HepG2 (cell line): ENCODE results near the gene AP4M1. TPM values are rescaled to one million over a fixed set of nuclear protein-coding genes. Genes with fewer than 3 reads are reported as not detected.

Experiments
- AHR ChIP-seq: IDR thresholded peaks from 2 replicates; pipeline ENCODE4 v1.6.1; 2018; ENCODE audit warnings: missing genetic modification reagents, missing compliant biosample characterization
- ATF4 ChIP-seq, 2 experiments: fragments of 450-650 bp in 1 of 2; sonication (generic) in 1 of 2; formaldehyde crosslinking; IDR thresholded peaks; 2 replicates each; pipeline versions ENCODE4 v1.5.0 to v1.8.0; 2020 to 2022; ENCODE audit warnings: mild to moderate bottlenecking in 1 of 2, missing genetic modification reagents in 1 of 2
- CCDC6 ChIP-seq: sonication (generic); formaldehyde crosslinking; IDR thresholded peaks from 2 replicates; pipeline ENCODE4 v1.8.1; 2022; ENCODE audit warnings: mild to moderate bottlenecking, missing genetic modification reagents, moderate library complexity
- CREM ChIP-seq, 2 experiments: sonication (generic) in 1 of 2; formaldehyde crosslinking in 1 of 2; IDR thresholded peaks; 2 replicates each; pipeline versions ENCODE4 v1.4.0 to v1.6.1; 2016 to 2020; ENCODE audit warnings: antibody characterized with exemption in 1 of 2, mild to moderate bottlenecking in 1 of 2, missing genetic modification reagents in 1 of 2
- FOXK1 ChIP-seq: sonication (generic); formaldehyde crosslinking; IDR thresholded peaks from 2 replicates; pipeline ENCODE4 v1.4.0; 2020; ENCODE audit warnings: low read depth, missing genetic modification reagents, borderline replicate concordance
- FOXK2 ChIP-seq: fragments of 450-650 bp; IDR thresholded peaks from 2 replicates; pipeline ENCODE4 v1.6.1; 2016
- HDAC1 ChIP-seq: sonication (generic); formaldehyde crosslinking; IDR thresholded peaks from 2 replicates; pipeline ENCODE4 v1.5.1; 2020; ENCODE audit warnings: mild to moderate bottlenecking, missing genetic modification reagents
- ISL2 ChIP-seq: sonication (generic); formaldehyde crosslinking; IDR thresholded peaks from 2 replicates; pipeline ENCODE4 v1.5.0; 2020; ENCODE audit warnings: missing genetic modification reagents
- MED8 ChIP-seq: sonication (generic); formaldehyde crosslinking; IDR thresholded peaks from 2 replicates; pipeline ENCODE4 v1.8.1; 2023; ENCODE audit warnings: mild to moderate bottlenecking, missing genetic modification reagents; ENCODE audit not compliant: insufficient replicate concordance
- MTA3 ChIP-seq: sonication (generic); formaldehyde crosslinking; IDR thresholded peaks from 2 replicates; pipeline ENCODE4 v1.4.0; 2020; ENCODE audit warnings: missing genetic modification reagents
- RCOR2 ChIP-seq: IDR thresholded peaks from 2 replicates; pipeline ENCODE4 v1.6.1; 2016; ENCODE audit warnings: missing biosample characterization, missing genetic modification reagents
- SNAI1 ChIP-seq: sonication (generic); formaldehyde crosslinking; IDR thresholded peaks from 2 replicates; pipeline ENCODE4 v1.5.0; 2020; ENCODE audit warnings: mild to moderate bottlenecking, missing genetic modification reagents, borderline replicate concordance
- THRA ChIP-seq: sonication (generic); formaldehyde crosslinking; IDR thresholded peaks from 2 replicates; pipeline ENCODE4 v1.4.0; 2020; ENCODE audit warnings: missing genetic modification reagents, borderline replicate concordance
- THYN1 ChIP-seq: sonication (generic); formaldehyde crosslinking; IDR thresholded peaks from 2 replicates; pipeline ENCODE4 v1.8.1; 2023; ENCODE audit warnings: low read depth, mild to moderate bottlenecking, moderate library complexity, missing genetic modification reagents, borderline replicate concordance
- TOPORS ChIP-seq: sonication (generic); formaldehyde crosslinking; IDR thresholded peaks from 2 replicates; pipeline ENCODE4 v1.8.0; 2023; ENCODE audit warnings: mild to moderate bottlenecking, missing genetic modification reagents
- ZNF124 ChIP-seq: sonication (generic); formaldehyde crosslinking; IDR thresholded peaks from 2 replicates; pipeline ENCODE4 v1.4.0; 2020; ENCODE audit warnings: missing genetic modification reagents
- ZNF17 ChIP-seq: sonication (generic); formaldehyde crosslinking; IDR thresholded peaks from 2 replicates; pipeline ENCODE4 v1.5.0; 2020; ENCODE audit warnings: mild to moderate bottlenecking, missing genetic modification reagents
- ZNF282 ChIP-seq: fragments of 450-650 bp; IDR thresholded peaks from 2 replicates; pipeline ENCODE4 v1.6.1; 2018; ENCODE audit not compliant: partially characterized antibody
- ZNF891 ChIP-seq: sonication (generic); formaldehyde crosslinking; IDR thresholded peaks from 2 replicates; pipeline ENCODE4 v1.5.0; 2020; ENCODE audit warnings: mild to moderate bottlenecking, missing genetic modification reagents
- ZSCAN30 ChIP-seq: sonication (generic); formaldehyde crosslinking; IDR thresholded peaks from 2 replicates; pipeline ENCODE4 v1.5.0; 2020; ENCODE audit warnings: mild to moderate bottlenecking, missing genetic modification reagents
- polyA plus RNA-seq, 8 experiments: library from polyadenylated mRNA; depleted of rRNA in 3 of 8; stranded (reverse) in 7 of 8; unstranded in 1 of 8; fragments of >200 nt; fragmentation: Illumina TruSeq in 4 of 8; extraction: Trizol in 4 of 8; gene quantifications; 2 replicates each; pipeline versions ENCODE4 v1.2.1 to v1.2.3, GENCODE V29; 2011 to 2016; ENCODE audit warnings: low read depth in 4 of 8, missing spikeins in 1 of 8, mixed read lengths in 1 of 8; ENCODE audit not compliant: insufficient read depth in 1 of 8
- total RNA-seq, 5 experiments: library from RNA; depleted of rRNA; stranded (reverse); fragments of >200 nt; fragmentation: Illumina TruSeq; extraction: Trizol; gene quantifications; 2 replicates each; pipeline ENCODE4 v1.2.3, GENCODE V29; 2016; ENCODE audit warnings: low read depth in 1 of 5
- TF ChIP-seq, protein P1 (sequence below): sonication (generic); formaldehyde crosslinking; IDR thresholded peaks from 2 replicates; pipeline ENCODE4 v1.4.0; 2020; ENCODE audit warnings: mild to moderate bottlenecking, low read depth, missing genetic modification reagents
- TF ChIP-seq, protein P2 (sequence below): IDR thresholded peaks from 2 replicates; pipeline ENCODE4 v1.6.1; 2016; ENCODE audit warnings: missing compliant biosample characterization, missing genetic modification reagents, borderline replicate concordance
- TF ChIP-seq, protein P3 (sequence below): sonication (generic); formaldehyde crosslinking; IDR thresholded peaks from 2 replicates; pipeline ENCODE4 v1.8.0; 2022; ENCODE audit warnings: mild to moderate bottlenecking, missing genetic modification reagents, borderline replicate concordance

Gene AP4M1
- total and polyA plus RNA-seq, 2 of the 13 experiments (the other 11 are each of a cell fraction or from before 2014, with no cell fraction given): 6.3 to 9.7 TPM

GRCh38 chr7:100081535-100082102, 19.8 kb upstream of the AP4M1 start, which contains the start of gene ZNF3 (continued):
- TF ChIP-seq THRA (no peak; the same call in 1 of the 2 replicates), CCDC6 (CRISPR knock-in tag) (peak; percentile 96; the same call in 1 of the 2 replicates), FOXK1 (CRISPR knock-in tag) (peak; percentile 93; the same call in 1 of the 2 replicates), ZNF891 (peak; percentile 85), ZNF282 (no peak), AHR (CRISPR knock-in tag) (0 out of 2 replicates have a peak, but pooled peaks have one; percentile 58), HDAC1 (CRISPR knock-in tag) (peak; percentile 95), FOXK2 (peak; percentile 50; the same call in 1 of the 2 replicates), CREM (IDR thresholded peaks at IDR 0.05) (peak; percentile 76), CREM (CRISPR knock-in tag; IDR thresholded peaks at IDR 0.05) (no peak), MED8 (CRISPR knock-in tag) (peak; percentile 93), ZSCAN30 (CRISPR knock-in tag) (peak; percentile 67; the same call in 1 of the 2 replicates), ZNF124 (CRISPR knock-in tag) (peak; percentile 97), TOPORS (CRISPR knock-in tag) (peak; percentile 96), RCOR2 (CRISPR knock-in tag) (0 out of 2 replicates have a peak, but pooled peaks have one; percentile 20), ATF4 (CRISPR knock-in tag; IDR thresholded peaks at IDR 0.05) (peak in 1 of 2 experiments; percentile 66; a peak in 1 of 4 replicates), THYN1 (CRISPR knock-in tag) (0 out of 2 replicates have a peak, but pooled peaks have one; percentile 85), MTA3 (CRISPR knock-in tag) (no peak), ZNF17 (CRISPR knock-in tag) (0 out of 2 replicates have a peak, but pooled peaks have one; percentile 62), ISL2 (CRISPR knock-in tag) (peak; percentile 74; the same call in 1 of the 2 replicates), SNAI1 (no peak; the same call in 1 of the 2 replicates)
- TF ChIP-seq, protein P1, sequence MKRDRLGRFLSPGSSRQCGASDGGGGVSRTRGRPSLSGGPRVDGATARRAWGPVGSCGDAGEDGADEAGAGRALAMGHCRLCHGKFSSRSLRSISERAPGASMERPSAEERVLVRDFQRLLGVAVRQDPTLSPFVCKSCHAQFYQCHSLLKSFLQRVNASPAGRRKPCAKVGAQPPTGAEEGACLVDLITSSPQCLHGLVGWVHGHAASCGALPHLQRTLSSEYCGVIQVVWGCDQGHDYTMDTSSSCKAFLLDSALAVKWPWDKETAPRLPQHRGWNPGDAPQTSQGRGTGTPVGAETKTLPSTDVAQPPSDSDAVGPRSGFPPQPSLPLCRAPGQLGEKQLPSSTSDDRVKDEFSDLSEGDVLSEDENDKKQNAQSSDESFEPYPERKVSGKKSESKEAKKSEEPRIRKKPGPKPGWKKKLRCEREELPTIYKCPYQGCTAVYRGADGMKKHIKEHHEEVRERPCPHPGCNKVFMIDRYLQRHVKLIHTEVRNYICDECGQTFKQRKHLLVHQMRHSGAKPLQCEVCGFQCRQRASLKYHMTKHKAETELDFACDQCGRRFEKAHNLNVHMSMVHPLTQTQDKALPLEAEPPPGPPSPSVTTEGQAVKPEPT (CRISPR knock-in tag): no peak; the same call in 1 of the 2 replicates
- TF ChIP-seq, protein P2, sequence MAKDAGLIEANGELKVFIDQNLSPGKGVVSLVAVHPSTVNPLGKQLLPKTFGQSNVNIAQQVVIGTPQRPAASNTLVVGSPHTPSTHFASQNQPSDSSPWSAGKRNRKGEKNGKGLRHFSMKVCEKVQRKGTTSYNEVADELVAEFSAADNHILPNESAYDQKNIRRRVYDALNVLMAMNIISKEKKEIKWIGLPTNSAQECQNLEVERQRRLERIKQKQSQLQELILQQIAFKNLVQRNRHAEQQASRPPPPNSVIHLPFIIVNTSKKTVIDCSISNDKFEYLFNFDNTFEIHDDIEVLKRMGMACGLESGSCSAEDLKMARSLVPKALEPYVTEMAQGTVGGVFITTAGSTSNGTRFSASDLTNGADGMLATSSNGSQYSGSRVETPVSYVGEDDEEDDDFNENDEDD: peak; percentile 94
- TF ChIP-seq, protein P3, sequence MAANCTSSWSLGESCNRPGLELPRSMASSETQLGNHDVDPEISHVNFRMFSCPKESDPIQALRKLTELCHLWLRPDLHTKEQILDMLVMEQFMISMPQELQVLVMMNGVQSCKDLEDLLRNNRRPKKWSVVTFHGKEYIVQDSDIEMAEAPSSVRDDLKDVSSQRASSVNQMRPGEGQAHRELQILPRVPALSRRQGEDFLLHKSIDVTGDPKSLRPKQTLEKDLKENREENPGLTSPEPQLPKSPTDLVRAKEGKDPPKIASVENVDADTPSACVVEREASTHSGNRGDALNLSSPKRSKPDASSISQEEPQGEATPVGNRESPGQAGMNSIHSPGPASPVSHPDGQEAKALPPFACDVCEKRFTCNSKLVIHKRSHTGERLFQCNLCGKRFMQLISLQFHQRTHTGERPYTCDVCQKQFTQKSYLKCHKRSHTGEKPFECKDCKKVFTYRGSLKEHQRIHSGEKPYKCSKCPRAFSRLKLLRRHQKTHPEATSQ (CRISPR knock-in tag): peak; percentile 67
